HG02588 (cell line): ENCODE measurements around the gene SOX10.

Experiments used
- ATAC-seq: cut with Tn5 transposase; IDR thresholded peaks from one replicate; pipeline ENCODE4 v1.9.1; 2021; ENCODE audit warnings: mild to moderate bottlenecking, moderate library complexity; ENCODE audit not compliant: unreplicated experiment

The SOX10 gene

DNA sequence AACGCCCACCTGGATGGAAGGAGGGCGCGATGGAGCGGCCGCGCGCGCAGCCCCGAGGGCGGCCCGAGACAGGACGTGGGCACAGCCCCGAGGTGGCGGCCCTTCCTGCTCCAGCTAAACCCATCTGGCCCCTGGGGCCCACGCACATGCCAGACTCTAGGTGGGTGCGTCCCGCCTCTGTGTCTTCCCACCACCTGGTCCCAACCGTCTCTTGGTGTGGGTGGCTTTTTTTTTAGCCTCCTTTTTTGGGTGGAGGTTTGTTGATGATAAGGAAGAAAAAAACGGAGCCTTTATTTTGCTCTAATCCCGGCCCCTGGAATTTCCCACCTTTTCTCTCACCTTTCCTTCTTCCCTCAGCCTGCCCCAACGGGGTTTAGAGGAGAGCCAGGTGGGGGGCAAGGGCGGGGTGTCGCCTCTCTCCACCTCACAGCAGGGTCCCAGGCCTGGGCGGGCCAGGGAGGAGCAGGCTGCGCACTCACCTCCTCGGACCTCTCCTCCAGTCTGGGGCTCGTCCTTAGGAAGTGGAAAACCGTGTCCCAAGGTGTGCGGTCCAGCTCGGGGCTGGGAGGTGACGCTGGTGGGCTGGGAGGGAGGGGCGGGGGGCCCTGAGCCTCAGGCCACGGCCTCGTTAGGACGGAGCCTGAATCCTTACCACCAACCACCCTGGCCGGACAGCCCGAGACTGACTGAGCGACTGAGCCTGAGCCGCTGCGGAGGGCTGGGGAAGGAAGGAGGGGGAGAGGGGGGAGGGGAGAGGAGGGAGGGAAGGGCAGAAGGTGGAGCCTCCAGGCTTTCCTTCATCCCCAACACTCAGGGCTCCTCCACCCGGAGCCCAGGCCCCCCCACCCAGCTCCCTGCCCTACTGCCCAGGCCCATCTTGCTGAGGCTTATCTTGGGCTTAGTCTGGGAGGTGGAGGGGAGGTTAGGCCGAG, at the start of gene SOX10:
TSS of gene SOX10 (minus strand) at position 696 of the 932 bp plus-strand sequence. CDS start 771 bp downstream, outside the sequence.
- ATAC-seq = no peak

DNA sequence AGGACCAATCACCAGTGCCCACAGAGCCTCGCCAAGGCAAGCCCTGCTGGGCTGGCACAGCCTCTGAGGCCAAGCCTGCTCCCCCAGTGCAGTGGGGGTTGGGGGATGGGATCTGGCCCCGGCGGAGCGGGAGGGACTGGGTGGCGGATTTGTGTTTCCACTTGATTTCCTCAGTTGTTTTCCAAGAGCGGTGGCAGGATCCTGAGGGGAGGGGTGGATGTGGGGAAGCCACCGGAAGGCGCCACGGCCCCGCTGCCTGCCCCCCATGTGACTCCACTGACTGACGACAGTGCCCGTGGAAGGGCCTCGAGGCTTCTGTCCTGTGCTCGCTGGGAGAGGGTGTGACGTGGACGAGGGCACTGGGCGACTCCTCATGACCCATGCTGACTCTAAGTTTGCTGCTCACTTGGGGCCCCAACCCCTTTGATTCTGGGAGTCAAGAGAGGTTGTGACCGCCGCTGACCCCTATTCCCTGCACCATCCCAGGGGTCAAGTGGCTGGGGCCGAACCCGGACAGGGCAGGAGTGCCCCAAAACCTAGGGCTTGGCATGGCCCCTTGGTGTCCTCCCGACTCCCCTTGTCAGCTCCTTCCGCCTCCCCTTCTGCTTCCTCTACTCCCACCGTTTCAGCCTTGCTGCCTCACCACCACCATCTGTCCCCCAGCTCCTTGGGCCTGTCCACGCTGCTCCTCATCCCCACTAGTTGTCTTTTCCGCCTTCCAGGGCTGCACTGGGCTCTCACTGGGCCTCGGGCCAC, 49.3 kb upstream of the SOX10 start:
- ATAC-seq = no peak

DNA sequence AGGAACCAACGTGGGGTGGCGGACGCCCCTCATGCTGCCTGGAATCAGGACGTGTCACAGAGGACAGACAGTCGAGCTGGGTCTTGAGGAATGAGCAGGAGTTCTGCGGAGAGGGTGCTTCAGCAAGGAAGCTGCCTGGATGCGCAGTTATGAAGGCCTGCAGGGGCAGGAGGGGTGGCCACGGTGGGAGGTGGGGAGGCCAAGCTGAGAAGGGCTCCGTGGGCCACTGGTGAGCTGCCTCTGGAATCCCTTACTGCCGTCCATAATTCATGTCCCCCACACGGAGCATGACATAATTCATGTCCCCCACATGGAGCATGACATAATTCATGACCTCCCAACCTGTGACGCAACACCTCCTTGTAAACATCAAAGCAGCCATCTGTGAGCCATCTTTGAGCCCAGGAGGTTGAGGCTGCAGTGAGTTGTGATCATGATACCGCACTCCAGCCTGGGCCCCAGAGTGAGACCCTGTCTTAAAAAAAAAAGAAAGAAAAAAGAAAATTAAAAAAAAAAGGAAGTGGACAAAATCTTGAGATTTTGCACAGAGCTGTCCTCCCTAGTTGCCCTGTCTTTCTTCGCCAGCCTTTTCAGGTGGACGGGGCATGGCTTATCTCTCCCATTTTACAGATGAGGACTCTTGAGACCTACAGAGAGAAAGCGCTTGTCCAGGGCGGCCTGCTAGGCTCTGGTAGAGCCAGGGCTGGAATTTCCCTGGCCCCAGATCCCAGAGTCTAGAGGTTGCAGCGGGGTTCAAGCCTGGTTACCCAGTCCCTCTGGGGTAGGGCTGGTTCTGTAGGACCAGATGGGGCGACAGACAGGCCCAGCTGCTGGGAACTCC, 48.5 kb upstream of the SOX10 start:
- no peak for ATAC-seq

DNA sequence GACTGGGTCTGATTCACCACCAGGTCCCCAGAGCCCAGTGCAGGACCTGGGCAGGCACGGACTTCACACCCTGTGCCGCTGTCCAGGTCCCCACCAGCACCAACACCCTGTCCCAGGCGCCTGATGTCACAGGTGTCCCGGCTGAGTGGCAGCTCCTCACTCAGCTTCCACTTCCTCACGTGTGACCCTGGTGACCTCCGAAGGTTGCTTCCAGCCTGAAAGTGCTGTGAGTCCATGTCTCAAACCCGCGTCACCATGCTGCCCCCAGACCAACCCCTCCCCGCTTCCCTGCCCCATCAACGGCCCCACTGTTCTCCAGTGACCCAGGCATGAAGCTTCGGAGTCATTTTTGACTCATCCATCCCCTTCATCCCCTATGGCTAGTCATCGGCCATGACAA, 47.1 kb upstream of the SOX10 start:
- no peak for ATAC-seq

DNA sequence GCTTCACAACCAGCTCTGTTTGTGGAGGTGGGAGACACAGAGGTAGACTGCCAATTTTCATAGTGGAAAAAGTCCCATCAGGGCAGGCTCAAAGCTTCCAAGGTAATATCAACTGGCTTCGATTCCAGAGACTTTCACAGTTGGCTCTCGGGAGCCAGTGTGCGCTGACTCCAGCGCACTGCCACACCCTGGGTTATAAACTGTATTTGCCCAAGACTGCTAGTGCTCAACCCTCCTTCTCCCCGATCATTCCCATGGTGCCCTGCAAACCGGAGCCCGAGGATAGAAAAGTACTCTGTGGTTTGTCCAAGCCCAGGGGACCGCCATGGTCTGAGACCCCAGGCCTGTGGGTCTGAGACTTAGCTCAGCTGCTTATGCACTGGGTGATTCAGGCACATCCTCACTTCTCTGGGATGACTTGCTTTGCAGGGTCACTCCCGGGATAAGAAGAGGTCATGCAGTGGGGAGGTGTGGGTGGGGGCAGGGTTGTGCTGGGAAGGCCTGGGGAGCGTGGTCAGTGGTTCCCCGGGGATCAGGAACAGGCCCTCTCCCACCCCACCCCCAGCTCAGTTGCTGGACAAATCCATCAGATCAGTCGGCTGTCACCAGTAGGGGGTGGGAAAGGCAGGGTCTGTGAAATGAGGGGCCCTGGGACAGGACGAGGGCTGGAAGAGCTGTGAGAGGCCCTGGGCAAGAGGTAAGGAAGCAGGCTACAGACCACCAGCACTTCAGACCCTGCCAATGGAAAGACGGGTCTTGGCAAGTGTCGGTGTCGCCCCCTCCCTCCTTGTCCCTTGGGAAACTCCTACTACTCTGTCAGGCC, 46.2 kb upstream of the SOX10 start:
- no peak for ATAC-seq

DNA sequence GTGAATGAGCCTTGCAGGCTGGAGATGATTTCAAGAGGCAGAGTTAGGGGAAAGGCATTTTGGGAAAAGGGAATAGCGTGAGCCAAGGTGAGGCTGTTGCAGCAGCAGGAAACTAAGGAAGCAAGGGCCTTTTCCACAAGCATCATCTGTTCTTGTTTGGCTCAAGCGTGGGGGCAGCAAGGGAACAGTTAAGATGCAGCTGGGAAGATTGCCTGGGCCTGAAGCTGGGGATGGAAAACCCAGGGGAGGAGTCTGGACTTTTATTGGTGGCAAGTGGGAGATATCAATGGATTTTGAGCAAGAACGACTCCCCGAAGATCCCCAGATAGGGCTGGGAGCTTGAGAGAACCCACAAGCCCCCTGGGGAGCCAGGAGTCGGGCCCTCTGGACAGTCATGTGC, 45.5 kb upstream of the SOX10 start:
- ATAC-seq = no peak

DNA sequence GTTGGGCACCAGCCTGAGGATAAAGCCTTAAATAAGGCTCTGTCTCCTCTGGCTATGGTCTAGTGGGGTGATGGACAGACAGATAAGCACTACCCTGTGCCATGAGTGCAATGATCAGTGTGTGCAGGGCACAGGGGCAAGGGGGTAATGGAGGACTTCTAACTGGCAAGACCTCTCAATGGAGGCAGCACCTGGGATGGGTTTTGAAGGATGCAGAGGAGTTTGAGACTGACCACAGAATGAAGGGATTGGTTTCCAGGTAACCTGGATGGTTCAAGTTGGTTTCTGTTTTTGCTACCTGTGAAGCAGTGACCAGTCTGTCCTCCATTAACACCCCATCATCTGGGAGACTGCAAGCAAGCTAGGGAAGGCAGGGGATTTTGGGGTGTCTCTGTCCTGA, 45.0 kb upstream of the SOX10 start:
- ATAC-seq = no peak

DNA sequence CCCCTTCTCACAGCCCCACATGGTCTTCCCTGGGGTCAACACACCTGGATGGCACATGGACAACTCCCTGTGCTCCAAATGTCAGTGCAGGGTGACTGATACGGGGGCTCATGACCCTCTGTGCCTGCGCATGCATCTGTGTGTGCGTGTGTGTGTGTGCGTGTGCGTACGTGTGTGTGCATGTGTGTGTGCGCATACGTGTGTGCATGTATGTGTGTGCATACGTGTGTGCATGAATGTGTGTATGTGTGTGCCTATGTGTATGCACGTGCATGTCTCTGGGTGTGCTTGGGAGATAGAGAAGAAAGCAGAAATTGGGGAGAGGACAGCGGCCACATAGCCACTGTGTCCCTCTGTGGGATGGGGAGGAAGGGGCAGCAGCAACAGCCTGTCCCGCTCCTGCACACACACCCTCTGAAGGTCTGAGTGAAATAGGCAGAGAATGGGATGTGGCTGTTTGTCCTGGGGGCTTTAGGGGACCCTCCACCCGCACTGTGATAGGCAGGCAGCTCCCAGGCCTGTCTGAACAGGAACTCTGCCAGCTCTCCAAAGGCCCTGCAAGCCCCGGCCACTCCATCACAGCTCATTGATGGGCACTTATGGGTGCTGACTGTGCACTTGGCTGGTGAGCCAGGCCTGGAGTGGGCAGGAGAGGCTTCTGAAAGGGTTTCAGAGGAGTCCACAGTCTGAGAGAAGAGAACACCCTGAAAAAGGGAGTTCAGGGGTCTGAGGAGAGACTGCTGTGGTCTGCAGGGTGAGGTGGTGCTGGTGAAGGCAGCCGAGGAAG, 44.2 kb upstream of the SOX10 start:
- ATAC-seq = no peak

DNA sequence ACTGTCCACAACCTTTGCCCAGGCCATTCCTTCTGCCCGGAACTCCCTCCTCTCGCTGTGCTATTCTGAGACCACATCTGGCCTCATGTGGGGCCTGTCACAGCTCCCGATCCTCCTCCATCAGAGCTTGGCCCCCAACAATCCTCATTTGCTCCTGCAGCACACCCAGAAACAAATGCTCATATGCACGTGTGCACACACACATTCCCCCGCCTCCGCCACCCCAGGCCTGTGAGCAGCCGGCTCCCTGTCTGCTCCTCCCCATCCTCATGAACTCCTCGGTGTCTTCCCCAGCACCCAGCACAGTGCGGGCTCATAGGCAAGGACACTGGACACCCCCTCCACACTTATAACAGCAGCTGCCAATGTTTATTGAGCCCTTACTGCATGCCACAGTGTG, 43.1 kb upstream of the SOX10 start:
- ATAC-seq = no peak

DNA sequence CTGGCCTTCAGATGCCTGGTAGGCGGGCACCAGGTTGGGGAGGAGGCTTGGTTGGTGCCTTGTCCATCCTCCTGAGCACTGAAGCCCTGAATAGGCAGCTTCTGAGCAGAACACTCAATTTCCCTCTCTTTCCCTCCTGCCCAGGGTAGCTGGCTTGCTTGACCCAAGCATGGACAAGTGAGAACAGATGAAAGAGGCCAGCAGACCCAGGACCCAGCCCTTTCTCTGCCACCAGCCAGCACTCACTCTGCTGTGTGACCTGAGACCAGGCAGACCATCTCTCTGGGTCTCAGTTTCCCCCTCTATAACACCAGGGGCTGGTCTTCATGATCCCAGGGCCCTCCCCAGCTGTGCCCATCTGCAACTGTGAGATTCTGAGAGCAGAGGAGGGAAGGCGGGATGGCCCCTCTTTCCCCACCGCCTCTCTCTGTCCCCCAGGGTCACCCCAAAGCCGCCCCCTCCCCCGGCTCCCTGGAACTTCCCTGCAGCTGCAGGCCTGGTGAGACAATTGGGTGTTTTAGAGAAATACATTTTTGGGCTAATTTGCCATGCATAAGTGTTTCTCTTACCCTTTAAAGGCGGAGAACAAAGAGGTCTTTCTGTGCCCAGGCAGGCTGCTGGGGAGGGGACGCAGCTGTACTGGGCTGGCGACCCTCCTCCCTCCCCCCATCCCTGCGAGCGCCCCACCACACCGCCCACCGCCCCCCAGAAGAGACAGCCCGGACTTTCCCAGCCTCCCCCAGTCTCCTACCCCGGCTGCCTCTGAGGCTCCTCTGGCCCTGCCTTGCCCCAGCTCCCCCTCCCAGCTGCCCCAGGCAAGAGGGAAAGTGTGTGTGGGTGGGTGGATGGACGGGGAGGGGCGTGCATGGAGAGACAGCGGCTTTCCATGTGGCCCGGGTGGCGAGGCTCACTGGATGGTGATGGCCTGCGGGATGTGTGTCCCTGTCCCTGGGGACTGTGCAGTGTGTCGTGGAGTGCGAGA, 42.1 kb upstream of the SOX10 start:
- ATAC-seq = no peak

DNA sequence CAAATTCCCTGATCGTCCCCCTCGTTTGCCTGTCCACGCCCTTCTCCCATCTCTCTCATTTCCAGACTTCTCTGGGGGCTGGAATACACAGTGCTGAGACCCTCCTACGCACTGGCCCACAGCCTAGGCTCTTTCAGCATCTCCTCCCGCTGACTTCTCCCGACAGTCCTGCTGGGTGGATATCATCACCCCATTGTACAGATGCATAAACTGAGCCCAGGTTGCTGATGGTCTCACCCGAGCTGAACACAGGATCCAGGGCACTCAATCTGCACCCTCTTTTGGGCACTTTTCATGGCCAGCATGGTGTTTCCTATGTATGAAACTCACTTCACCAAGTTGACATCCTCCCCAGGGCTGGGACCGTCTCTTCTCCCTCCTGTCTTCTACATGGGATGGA, 41.2 kb upstream of the SOX10 start:
- no peak for ATAC-seq

DNA sequence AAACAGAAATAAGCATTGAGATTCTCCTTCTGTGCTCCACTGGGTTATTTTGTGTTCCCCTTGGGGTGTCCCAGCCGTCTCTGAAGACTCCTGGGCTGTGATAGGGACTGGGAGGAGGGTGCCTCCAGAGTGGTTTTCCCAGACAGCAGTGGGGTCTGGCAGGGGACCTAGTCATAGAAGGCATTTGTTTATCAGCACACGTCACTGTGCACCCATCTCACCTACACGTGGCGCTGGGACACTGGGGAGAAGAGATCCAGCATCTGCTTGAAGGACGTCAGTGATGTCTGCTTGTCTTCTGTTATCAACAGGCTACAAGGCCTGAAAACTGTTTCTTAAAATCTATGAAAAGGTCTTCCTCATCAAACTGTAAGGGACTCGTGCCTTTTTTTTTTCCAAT, 38.7 kb upstream of the SOX10 start:
- ATAC-seq = no peak

DNA sequence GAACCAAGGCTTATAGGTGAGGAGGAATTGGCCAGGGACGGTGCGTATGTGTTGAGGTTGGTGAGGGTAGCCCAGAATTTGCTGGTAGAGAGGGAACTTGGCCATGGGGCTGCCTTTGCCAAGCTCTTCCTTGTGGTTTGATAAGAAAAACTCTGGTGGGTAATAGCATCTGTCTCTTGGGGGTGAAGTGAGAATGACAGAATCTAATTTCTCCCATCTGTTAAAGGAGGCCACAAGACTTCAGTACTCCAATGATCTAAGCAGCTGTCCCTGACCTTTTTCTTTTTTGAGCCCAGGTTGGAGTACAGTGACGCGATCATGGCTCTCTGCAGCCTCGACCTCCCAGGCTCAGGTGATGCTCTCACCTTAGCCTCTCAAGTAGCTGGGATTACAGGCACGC, 36.9 kb upstream of the SOX10 start:
- no peak for ATAC-seq

DNA sequence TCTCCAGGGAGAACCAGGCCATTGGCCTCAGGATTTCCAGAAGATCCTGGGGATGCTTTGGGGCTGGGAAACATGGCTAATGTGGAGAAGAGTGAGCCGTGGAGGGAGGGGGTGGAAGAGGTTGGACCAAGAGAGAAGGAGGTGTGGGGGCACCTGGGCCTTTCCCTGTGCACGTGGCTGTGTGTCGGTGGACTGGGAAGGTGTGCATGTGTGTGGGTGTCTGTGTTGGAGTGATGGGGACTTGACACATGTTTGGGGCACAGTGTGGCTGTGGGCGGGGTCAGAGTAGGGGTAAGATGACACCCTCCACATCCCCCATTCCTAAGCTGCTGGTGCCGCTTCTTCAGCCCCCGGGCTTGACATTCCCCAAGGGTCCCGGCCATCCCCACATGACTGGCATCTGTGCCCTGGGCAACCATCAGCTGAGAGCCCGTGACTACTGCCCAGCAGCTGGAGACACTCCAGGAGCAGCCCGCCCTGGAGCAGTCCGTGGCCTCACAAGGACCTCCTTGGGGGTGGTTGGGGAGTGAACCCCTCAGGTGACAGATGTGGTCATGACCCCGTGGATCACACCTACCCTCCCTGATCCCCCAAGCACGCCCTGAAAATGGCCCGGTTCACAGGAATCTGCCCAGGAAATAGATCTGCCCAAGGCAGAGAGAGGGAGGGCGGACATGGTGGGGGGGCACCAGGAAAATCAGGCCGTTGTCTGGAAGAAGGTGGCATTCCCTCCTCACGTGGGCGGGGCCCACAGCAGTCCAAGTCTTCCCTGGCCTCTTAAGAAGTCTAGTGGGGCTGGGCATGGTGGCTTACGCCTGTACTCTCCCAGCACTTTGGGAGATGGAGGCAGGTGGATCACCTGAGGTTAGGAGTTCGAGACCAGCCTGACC, 34.8 kb upstream of the SOX10 start:
- ATAC-seq = no peak

DNA sequence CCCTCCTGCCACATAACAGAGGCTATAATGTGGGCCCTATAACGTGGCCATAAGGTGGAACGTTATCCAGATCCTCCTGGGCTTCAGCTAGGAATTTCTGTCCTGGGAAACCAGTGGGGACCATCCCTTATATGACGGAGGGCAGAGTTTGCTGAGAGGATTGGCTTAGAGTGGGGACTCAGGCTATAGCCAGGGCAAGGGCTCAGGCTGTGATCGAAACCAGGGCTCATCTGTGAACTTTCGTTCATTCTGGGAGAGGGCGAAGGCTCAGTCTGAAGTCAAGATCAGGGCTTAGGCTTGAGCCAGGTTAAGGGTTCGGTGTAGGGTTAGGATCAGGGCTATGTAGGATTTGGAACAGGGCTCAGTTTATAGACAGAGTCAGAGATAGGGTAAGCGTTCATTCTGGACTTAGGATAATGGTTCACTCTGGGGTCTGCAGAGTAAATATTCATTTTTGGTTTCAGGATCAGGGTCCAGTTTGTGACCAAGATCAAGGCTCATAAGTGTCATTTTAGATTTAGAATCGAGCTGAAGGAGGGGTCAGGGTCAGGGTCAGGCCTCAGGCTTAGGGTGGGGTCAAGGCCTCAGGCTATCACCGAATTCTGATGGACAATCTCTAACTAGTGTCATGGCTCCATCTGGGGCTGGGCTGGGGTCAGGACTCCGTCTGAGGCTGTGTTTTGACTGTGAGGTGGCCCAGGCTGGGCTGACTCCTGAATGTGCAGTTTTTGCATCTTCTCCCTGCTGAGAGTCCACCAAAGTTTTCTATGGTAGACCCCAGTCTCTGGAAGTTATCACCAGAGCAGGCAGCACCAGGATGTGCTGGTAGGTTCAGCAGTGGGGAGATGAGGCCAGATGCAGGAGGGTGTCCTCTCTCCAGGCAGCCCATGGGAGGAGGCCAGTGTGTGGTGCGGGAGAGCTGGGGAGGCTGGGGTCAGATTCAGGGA, 33.9 kb upstream of the SOX10 start:
- ATAC-seq = no peak

DNA sequence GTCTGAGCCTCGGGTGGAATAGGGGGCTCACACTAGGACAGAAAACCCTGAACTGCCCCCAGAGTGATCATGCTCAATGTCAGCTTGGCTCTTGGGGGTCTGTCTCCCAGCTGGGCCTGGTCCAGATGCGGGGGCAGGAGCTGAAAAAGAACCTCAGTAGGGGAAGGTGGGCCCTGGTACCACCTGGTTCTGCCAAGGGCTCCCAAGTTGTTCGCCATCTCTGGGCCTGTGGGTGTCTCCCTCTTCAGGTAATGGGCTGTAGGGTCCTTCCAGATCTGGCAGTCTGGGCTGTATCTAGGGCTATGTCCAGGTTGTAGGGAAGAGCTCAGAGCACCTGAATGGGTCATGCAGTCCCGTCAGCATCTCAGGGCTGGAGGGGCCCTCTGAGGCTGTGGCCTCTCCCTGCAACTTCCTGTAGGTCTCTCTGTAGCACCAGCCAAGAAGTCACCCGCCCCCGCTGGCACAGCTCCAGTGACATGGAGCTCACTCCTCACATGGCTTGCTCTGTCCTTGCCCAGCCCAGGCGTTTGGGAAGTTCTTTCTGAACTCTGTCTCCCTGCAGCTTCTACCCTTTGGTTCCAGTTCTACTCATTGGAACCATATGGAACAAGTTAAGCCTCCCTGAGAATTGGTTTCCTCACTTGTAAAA, 33.0 kb upstream of the SOX10 start:
- ATAC-seq = no peak
